Stimulated activated CD4-positive, alpha-beta T cell treated with anti-CD3 and anti-CD28 coated beads, Interleukin-4, amount 100 ng/mL, for 1 hour (primary cell): ENCODE measurements around the gene CD72.
"Not testable (repeated sequence)": the region's sequence is repeated elsewhere in the genome, so short reads cannot be mapped to it uniquely, and the experiment has no call there.

Experiments used
- DNase-seq: peaks from one replicate; pipeline ENCODE4 v3.0.0-alpha.2; 2020

The CD72 gene

DNA sequence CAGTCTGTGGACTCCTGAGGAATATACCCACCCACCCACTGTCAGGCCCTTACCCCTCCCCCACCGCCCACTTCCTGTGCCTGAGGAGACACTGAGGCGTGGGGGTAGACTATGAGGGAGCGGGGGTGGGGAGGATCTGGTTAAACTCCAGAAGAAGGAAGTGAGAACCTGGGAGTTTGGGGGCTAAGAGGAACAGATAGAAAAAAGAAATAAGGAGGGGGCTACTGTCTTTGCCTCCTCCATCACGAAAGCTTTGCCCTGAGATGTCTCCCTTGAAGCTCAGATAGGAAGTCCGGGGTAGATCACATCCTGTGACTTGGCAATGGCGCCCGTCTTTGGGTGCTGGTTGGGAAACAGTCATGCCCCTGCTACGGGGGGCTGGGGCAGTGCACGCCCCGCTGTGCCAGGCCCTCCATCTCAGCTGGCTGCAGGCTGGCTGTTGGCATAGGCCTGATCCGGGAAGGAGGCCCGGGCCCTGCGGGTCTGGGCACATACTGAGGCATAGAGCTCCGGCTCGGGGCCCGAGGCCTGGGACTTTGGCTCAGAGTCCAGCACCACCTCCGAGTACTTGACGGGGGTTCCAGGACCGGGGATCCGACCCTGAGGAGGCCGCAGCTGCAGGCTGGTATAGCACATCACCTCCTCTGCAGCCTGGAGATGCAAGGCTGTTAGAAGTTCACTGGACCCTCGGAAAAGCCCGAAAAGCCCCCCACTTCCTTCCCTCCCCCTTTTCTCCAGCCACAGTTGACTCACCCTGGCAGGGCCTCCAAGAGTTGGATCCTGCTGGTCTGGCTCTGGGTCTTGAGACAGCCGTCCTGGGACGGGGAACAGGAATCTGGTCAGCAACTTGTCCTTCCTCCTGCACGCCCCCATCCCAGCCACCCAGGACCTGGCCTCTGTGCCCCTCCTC lies 31.5 kb upstream of the CD72 start:
- DNase-seq: peak; percentile 47

GRCh38 chr9:35646533-35647265 lies 28.5 kb upstream of the CD72 start:
- peak; percentile 93 for DNase-seq

DNA sequence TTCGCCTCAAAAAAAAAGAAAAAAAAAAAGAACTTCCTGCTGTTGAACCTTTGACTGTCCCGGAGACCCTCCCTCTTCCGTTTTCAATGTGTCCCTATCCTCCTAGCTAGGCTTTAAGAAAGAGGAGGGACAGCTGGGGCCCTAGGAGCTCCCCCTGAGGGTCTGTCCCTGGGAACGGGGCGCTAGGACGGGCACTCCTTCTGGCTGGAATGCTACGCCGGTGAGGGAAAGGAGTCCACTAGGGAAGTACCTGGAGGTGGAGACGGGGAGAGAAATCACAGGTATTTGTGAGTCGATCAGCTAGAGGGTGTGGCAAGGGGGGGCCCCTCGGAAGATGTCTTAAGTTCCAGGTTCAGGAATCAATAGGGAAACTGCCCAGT lies 27.9 kb upstream of the CD72 start:
- no peak for DNase-seq

DNA sequence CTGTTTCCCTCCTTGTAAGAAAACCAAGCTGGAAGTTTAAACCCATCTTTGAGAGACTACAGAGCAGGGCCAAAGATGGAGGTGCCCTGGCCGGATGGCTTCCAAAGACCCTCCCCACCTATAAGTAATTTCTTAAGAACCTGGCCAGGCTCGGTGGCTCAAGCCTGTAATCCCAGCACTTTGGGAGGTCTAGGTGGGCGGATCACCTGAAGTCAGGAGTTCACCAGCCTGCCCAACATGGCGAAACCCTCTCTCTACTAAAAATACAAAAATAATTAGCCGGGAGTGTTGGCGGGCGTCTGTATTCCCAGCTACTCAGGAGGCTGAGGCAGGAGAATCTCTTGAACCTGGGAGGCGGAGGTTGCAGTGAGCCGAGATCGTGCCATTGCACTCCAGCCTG lies 27.5 kb upstream of the CD72 start:
- DNase-seq: not testable (repeated sequence)

DNA sequence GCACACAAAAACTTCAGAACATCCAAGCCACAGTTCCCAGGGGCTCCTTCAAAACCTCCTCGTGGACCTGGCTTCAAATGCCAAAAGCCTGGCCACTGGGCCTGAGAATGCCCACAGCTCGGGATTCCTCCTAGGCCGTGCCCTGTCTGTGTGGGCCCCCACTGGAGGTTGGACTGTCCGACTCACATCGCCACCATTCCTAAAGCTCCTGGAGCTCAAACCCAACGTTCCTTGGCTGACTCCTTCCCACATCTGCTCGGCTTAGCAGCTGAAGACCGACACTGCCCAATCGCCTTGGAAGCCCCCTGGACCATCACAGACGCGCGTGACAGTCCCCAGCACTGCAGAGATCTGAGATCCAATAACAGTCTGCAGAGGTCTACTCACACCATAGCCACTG lies 24.8 kb upstream of the CD72 start:
- DNase-seq: no peak

GRCh38 chr9:35641478-35641877 lies 23.3 kb upstream of the CD72 start:
- not testable (repeated sequence) for DNase-seq

DNA sequence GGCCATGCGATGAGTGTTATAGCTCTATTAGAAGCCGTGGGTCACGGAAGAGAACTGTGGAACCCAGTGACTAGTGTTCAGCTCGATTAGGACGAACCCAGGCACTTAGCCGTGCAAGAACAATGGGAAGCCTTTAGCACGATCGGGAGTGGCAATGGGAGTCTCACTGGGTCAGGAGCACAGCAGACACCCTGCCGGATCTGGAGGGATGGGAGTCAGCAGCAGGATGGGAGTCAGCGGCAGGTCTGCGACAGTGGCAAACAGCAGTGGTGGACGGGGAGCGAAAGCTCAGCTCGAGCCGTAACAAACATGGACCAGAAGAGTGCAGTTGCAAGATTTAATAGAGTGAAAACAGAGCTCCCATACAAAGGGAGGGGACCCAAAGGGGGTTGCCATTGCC lies 22.2 kb upstream of the CD72 start:
- DNase-seq: not testable (repeated sequence)

DNA sequence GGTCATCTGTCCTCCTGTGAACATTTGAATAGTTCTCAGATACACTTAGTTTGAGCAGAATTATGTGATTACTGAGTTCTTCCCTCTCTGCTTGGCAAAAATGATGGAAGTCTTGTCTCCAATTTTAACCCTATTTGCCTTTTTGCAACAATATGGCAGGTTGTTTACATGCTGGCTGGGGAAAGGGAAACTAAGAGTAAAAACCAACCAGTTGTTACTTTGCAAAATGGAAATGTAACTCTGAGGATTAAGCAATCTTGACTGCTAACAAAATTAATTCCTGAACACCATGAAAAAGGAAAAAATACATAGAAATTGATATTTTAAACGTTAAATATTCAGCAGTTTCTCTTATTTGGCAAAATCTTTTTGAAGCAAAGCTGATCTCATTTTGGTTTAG lies 21.4 kb upstream of the CD72 start:
- DNase-seq: no peak

DNA sequence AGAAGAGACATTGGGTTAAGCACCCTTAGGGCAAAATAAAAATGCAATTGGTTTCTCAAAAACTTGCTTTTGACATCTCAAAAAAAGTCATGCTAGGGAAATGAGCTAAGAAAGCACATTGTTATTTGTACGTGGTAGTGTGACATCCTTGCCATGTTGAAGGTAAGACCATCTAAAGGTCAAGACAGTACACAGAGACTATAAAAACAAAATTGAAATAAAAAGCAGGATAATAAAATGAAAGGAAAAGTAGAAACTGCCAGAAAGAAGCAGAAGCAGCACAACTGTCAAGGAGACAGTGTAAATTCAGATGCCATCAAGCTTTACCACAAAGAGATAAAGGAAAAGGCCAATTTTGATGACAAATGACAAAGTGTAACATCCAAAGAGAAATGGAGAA lies 21.0 kb upstream of the CD72 start:
- DNase-seq: not testable (repeated sequence)

DNA sequence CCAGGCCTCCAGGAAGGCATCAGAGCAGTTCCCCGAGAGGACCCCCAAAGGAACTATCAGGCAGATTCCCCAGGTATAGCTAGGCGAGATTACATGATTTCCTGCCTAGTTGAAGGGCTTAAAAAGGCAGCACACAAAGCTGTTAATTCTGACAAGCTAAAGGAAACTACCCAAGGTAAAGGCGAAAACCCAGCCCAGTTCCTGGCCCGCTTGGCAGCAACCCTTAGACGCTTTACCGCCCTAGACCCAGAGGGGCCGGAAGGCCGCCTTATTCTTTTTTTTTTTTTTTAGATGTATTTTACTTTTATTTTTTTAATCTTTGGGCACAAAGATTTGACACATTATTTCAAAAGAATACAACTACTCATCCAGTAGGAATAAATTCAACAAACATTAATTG lies 20.5 kb upstream of the CD72 start:
- not testable (repeated sequence) for DNase-seq

DNA sequence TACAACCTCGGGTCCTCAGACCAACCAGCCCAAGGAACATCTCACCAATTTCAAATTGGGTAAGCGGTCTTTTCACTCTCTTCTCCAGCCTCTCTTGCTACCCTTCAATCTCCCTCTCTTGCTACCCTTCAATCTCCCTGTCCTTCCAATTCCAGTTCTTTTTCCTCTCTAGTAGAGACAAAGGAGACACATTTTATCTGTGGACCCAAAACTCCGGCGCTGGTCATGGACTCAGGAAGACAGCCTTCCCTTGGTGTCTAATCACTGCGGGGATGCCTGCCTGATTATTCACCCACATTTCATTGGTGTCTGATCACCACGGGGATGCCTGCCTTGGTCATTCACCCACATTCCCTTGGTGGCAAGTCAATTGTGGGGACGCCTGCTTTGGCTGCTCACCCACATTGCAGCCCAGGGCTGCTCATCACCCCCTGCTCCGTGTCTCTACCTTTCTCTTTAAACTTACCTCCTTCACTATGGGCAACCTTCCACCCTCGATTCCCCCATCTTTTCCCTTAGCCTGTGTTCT lies 19.3 kb upstream of the CD72 start:
- DNase-seq: not testable (repeated sequence)

DNA sequence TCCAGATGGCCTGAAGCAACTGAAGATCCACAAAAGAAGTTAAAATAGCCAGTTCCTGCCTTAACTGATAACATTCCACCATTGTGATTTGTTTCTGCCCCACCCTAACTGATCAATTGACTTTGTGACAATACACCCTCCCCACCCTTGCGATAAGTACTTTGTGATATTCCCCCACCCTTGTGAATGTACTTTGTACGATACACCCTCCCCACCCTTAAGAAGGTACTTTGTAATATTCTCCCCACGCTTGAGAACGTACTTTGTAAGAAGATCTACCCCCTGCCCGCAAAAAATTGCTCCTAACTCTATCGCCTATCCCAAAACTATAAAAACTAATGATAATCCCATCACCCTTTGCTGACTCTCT lies 18.6 kb upstream of the CD72 start:
- not testable (repeated sequence) for DNase-seq

DNA sequence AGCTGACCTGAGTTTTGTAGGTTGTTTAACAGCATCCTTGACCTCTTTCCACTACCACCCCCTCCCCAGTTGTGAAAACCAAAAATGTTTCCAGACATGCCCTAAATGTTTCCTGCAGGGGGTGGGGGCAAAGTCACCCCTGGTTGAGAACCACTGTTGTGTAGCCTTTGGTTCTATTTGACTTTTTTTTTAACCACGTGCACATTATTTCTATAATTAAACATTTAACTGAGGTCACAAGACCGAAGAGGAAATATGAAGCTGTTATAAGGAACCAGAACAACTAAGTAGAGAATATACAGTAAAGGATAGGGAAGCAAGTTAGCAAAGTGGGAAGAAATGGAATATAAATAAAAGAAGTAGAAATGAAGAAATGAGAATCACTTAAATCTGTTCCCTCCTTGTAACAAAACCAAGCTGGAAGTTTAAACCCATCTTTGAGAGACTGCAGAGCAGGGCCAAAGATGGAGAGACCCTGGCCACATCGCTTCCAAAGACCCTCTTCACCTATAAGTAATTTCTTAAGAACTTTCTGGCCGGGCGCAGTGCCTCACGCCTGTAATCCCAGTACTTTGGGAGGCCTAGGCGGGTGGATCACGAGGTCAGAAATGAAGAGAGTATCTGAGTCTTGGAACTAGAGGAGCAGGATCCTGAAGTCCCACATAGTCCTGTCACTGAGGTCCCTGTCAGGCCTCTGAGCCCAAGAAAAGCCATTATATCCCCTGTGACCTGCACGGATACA lies 18.1 kb upstream of the CD72 start:
- DNase-seq: no peak

GRCh38 chr9:35635730-35636129 lies 17.5 kb upstream of the CD72 start:
- DNase-seq: no peak

- DNase-seq: no peak
These were observed 11.4 kb upstream of the CD72 start for GRCh38 chr9:35629597-35629996.

DNA sequence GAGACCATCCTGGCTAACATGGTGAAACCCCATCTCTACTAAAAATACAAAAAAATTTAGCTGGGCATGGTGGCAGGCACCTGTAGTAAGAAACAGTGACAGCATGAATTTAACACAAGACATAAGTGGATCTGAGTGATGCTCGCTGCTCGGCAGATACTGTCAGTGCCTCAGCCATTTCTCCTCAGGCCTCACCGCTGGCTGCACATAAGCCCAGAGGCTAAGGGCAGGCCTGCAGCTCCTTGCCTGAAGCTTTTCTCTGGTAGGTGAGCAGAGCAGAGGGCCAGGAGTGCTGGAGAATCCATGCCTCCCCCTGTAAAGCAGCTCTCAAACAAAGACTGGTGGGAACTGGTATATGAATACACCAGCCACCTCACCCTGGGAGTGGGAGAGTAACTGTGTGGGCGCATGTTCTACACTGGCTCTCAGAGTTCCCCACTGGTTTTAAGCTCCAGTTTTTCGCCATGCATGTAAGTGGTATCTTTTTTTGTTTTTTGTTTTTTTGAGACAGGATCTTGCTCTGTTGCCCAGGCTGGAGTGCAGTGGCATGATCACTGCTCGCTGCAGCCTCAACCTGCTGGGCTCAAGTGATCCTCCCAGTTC lies 10.3 kb upstream of the CD72 start:
- no peak for DNase-seq

GRCh38 chr9:35627575-35627974 lies 9.4 kb upstream of the CD72 start:
- DNase-seq: no peak

GRCh38 chr9:35619800-35620158 lies 1.6 kb upstream of the CD72 start:
- DNase-seq: no peak

DNA sequence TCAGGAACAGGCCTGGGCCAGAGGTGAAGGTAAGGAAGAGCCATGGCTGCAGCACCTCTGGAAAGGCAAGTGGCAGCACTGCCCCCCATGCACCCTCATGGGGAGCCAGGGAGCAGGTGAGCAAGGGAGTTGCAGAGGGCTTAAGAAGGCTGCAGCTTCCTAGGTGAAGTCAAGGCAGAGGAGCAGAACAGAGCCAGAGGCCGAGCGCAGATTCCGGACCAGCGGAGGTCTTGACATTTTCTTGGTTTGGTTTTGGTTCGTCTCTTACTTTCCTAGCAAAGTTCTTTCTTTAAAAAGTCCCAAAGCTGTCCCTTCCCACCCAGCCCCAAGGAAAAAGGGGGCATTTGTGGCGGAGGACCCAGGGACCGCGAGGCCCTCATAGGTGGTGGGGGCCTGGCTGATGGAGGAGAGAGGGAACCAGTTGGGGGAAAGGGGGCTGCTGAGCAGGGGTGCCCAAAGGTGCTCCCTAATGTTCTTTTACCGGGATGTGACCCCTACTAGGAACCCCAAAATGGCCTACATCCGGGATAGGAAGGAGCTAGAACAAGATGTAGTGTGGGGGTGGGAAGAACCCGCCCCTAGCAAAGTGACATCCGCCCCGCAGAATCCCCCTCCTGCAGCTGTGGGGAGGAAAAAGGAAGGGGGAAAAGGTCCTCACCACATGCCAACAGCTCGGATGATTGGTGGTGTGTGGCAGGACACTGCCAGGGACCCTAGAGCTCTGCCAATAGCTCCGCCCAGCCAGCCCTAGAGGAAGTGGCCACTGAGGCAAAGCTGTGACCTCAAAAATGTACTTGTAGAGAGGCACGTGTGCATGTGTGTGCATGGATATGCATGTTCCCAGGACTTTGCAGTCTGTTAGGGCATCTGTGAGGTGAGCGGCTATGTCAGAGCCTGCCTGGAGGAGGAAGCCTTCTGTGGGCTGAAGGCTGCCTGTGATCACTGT lies 914 bp upstream of the CD72 start:
- DNase-seq: no peak

DNA sequence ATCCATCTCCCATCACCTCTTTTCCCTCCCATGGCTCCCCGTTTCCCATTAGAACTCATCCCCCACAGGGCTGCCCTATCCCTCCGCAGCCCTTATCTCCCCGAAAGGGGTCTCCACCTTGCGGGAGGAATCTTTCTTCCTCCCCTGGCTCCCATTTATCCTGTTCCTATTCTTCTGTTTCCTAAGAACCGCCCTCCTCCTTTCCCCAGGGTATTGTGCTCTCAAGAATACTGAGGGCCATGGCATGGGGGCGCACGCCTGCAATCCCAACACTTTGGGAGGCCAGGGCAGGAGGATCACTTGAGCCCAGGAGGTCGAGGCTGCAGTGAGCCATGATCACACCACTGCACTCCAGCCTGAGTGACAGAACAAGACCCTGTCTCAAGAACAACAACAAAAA lies 665 bp downstream of the CD72 start:
- no peak for DNase-seq

DNA sequence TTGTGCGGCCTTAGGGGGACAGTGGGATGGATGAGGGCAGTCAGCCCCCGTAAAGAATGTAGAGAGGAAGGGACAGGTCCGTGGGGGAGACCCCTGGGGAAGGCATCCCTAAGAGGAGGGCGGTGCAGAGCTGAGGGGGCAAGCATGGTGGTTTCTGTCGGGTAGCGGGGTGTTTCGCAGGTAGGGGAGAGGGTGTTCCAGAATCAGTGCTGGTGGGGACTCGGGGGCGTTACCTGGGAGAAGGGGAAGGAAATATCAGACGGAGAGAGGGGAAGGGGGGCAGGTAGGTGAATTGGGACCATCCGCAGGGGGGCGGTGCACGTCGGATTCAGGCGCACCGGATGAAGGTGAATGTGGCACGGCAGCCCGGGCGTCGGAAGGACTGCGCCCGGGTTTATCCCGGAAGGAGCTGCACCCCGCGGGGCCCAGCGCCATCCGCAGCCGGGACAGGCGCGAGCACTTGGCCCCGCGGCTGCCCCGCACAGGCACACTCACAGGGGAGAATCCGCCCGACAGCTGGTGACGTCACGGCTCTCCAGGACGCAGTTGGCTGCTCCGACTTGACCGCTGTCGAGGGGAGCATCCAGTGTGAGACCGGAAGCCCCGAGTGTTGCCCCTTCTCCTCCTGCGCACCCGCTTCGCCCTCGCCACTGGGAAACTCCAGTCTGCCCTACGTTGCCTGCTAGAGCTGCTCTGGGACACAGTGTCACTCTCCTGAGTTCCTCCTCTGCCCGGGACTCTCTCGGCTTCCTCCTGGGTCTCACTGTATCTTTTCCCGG lies 1.3 kb downstream of the CD72 start:
- DNase-seq: peak; percentile 54
